Hepatic stellate cell (primary cell): Measurements from ENCODE around the gene OR2A2.
"Not testable (repeated sequence)": the region's sequence is repeated elsewhere in the genome, so short reads cannot be mapped to it uniquely, and the experiment has no call there.

Experiments used
- DNase-seq: peaks from one replicate; pipeline ENCODE4 v3.0.0; 2011; ENCODE audit warnings: low spot score

Gene OR2A2, protein sequence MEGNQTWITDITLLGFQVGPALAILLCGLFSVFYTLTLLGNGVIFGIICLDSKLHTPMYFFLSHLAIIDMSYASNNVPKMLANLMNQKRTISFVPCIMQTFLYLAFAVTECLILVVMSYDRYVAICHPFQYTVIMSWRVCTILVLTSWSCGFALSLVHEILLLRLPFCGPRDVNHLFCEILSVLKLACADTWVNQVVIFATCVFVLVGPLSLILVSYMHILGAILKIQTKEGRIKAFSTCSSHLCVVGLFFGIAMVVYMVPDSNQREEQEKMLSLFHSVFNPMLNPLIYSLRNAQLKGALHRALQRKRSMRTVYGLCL

DNA sequence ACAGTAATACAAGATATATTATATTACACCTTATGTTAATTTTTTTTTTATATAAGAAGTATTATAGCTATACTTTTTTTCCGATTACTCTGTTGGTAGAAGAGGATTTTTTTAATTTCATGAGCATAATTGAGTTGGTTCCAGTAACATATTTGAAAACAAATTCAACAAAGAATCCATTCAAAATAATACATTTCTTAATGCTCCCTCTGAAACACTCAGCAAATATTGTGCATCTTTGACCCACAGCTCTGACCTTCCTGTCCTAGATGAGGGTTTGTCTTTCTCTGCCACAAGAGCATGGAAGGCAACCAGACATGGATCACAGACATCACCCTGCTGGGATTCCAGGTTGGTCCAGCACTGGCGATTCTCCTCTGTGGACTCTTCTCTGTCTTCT lies at the start of gene OR2A2:
Gene OR2A2 (plus strand): TSS at position 301 of the 400 bp plus-strand sequence. CDS start 0 bp downstream, at position 301.
- DNase-seq: no peak

DNA sequence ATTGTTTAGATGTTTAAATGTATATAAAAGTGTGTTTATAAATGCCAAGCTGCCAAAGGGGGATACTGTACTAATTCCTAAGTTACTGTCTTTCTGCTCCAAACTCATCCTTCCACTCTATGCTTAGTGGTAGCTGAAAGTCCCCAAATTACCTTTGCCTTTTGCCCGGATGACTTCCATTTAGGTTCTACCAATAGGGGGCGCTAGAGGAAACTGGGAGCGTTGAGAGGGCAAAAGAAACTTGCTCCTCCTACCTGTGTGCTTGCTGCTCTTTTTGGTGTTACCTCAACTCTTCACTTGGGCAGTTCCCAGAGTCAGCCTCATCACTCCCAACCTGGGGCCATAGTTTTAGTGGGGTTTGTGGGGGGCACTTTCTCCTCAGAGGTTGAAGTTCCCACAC lies 45.7 kb upstream of the OR2A2 start:
- no peak for DNase-seq

DNA sequence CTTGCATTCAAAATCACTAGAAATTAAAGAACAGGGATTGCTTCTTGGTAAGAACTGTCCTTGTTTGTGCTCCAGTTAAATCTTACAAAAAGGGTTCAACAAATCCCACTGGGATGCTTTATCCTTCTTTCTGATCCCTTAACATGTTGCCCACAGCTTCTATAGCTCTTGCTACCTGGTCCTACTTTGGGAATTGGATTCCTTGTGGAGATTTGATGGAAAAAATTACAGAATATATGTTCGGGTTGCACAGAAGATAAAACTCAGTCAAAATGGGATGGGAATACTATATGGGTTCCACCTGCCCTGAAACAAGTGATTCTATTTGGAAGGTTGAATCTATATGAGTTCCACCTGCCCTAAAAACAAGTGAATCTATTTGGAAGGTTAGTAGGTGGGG lies 39.9 kb upstream of the OR2A2 start, which contains the start of gene OR2A25:
Gene OR2A25 (plus strand): TSS at position 301 of the 400 bp plus-strand sequence. CDS start 4,409 bp downstream, outside the sequence.
- no peak for DNase-seq

DNA sequence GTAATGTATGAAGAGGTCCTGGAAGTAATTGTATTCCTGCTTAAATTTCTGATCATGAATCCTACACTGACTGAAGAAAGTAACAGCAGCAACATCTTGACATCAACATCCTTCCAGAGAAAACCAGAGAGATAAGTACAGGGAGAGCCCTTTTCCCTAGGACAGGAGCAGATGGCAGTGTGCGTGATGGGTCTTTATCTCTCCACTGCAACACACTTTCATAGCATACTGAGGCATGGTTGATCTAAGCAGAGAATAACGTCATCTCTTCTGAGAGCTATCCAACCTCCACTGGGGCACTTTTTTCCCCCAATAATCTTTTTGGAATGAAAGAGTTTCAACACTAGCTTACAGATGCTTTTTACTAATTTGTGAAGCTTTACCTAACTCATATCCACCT lies 39.4 kb upstream of the OR2A2 start:
- no peak for DNase-seq

DNA sequence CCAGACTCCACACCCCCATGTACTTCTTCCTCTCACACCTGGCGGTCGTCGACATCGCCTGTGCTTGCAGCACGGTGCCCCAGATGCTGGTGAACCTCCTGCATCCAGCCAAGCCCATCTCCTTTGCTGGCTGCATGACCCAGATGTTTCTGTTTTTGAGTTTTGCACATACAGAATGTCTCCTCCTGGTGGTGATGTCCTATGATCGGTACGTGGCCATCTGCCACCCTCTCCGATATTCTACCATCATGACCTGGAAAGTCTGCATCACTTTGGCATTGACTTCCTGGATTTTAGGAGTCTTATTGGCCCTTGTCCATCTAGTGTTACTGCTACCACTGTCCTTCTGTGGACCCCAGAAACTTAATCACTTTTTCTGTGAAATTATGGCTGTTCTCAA lies 35.0 kb upstream of the OR2A2 start:
- no peak for DNase-seq

DNA sequence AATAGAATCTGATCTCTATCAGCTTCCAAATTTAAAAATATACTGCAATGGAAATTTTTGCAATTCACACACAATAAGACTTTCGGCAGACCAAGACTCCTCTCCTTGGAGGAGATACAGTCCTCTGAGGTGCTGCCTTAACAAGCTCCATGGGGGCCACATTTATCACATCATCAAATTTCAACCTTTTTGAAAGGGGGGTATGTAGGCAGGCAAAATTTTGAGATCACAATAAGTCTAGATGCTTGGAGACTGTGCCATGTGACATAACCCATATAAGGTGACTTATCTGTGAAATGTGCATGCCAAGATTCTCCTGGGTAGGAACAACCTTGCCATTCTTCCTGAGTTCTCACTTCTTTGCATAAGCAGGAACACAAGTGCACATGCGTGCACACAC lies 23.4 kb upstream of the OR2A2 start, which contains the start of gene OR2A12:
Gene OR2A12 (plus strand): TSS at position 301 of the 400 bp plus-strand sequence. CDS start 8,830 bp downstream, outside the sequence.
- DNase-seq: no peak

DNA sequence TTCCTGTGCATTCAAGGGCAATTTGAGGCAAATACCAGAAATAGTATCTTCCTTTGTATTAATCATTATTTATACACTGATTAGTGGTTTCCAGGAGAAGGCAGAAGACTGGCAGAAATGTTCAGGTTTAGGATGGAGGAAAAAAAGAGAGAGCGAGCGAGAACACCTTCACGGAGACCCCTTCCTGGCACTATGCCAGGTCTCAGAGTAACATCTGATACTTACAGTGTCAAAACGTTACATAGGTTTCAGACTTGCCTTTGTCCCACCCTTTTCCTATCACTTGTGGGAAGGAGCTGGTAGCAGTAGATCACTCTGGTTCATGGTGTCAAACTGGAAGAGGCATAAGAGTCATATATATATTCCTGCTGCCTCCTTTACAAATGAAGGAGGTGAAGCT lies 22.7 kb upstream of the OR2A2 start:
- DNase-seq: no peak

DNA sequence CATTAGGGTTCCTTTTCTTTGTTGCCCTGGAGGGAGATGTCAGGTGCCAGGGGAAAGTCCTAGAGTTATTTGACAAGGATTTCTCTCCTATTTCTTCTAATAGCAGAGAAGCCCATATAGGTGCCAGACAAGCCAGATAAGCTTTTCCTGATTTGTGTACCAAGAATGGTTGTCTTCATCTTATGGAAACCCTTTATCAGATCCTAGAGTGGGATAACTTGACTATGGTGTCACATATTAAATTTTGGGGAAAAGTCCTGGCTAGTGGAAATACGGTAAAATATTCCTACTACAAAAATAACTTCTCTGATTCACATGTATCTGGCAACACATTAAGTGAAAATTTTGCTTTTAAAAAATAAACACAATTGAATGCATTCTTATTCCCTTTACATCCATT lies 22.2 kb upstream of the OR2A2 start:
- DNase-seq: no peak

DNA sequence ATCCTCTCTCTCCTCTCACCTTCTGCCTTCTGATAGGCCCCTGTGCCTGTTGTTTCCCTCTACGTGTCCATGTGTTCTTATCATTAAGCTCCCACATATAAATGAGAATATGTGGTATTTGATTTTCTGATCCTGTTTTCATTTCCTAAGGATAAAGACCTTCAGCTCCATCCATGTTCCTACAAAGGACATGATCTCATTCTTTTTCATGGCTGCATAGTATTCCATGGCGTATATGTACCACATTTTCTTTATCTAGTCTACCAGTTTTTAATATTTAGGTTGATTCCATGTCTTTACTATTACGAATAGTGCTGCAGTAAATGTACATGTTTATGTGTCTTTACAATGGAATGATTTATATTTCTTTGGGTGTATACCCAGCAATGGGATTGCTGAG lies 18.7 kb upstream of the OR2A2 start:
- DNase-seq: no peak

DNA sequence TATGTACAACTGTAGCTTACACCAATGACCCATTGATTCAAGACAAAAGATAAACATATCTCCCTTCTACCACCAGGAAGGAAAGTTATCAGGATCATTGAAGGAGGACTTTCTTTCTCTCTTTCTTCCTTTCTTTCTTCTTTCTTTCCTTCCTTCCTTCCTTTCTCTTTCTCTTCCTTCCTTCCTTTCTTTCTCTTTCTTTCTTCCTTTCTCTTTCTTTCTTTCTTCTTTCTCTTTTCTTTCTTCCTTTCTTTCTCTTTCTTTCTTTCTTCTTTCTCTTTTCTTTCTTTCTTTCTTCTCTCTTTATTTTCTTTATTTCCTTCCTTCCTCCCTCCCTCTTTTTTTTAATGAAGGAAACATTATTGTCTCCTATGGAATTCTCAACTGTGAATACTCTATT lies 10.6 kb upstream of the OR2A2 start:
- DNase-seq: no peak

DNA sequence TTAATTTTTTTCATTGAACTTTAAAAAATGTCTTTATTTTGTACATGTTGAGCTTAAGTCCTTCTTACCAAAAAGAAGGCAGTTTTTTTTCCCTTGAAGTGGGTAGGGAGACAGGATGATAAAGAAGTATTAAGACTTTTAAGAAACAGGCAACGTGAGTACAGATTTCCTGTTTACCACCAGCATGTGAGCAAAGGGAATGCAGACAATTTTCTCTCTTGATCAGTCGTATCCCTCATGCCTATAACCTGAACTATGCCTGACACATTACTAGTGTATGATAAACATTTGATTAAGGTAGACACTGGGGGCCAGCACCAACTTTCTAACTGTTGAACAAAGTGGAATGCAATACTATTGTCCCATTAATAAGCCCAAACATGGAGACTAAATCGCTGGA lies 8.8 kb upstream of the OR2A2 start:
- DNase-seq: no peak

DNA sequence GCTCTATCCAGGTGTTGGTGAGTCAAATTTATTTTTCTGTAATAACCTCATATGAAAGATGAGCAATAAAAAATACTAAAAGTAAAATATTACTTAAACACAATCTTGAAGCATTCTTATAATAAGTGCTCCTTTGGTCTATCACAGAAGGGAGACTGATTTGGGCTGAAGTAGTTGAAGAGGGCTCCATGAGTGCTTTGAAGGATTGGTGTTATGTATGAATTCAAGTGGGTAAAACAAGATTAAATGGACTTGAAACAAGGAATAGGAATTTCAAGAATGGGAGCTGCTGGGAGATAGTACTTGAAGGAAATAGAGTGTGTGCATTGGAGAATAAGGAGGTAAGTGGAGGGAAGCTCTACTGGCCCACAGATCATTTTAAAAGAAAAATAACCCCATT lies 7.3 kb upstream of the OR2A2 start:
- no peak for DNase-seq

DNA sequence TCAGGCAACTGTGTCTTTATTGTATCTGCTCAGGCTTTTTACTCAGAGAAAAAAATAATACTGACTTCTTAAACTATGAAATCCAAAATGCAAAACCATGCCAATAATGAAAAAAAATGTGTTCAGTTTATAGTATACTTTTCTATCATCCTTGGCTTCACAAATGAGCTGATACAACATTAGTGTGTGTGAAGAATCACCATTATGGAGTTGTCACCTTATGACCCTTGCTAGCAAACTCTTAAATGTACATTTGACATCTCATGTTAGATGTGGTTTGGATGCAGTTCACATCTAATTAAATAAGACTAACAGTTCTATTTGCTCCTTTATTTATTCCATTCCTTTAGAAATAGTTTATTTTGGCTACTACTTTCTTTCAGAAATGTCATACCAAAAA lies 4.2 kb upstream of the OR2A2 start:
- no peak for DNase-seq

DNA sequence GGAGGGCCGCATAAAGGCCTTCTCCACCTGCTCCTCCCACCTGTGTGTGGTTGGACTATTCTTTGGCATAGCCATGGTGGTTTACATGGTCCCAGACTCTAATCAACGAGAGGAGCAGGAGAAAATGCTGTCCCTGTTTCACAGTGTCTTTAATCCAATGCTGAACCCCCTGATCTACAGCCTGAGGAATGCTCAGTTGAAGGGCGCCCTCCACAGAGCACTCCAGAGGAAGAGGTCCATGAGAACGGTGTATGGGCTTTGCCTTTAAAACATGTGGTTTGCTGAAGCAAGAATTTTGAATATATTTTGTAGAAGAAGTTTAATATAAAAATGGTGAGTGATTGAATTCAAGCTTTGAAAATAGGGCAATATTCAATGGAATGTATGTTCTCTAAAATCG lies 889 bp downstream of the OR2A2 start:
- no peak for DNase-seq

DNA sequence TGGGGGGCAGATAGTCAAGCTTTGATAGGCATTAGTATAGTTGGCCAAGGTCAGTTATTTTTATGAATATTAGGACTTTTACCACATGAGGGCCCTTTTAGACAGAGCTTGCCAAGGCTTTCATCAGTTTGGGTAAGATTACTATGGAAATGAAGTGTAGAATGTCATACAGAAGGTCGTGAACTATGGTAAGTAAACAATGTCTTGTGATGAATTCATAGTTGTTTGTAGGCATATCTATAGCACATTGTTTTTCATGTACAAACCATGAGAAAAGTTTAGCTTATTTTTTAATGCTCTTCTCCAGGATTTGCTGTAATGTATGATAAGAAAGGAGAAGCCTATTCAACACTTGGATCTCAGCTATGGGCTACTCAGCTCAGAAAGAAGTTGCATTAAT lies 4.3 kb downstream of the OR2A2 start:
- DNase-seq: no peak

DNA sequence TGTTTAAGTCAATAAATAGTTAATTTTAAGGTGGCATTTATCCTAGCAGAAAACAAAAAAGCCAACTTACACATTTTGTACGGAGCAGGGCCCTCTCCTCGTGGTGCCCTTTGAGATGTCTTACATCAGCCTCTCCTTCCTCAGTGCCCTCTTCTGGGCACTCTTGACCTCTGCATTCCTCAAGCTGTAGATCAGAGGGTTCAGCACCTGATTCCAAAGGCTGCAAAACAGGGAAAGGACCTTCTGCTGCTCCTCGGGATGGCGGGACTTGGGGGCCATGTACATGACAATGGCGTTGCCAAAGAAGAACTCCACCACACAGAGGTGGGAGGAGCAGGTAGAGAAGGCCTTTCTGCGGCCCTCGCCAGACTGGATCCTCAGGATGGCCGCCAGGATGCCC lies 9.0 kb downstream of the OR2A2 start:
- no peak for DNase-seq

DNA sequence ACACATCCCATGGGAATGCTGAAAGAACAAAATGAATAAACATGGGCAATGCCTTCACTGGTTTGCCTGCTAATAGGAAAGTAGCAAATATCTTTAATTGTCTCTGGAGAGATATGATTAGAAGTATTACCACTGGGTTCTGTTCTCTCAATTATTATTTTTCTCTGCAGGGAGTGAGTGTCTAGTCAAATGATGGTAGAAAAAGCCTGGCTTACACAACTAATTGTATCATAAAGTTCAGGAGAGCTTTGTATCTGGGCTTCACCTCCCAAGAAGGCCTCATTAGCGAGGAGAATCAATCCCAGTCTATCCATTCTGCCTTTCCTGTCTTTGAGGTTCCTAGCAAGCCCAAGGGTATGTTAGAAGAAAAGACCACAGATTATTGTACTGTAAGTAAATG lies 13.5 kb downstream of the OR2A2 start, which contains the start of gene OR2A14:
Gene OR2A14 (plus strand): TSS at position 301 of the 400 bp plus-strand sequence. CDS start 5,937 bp downstream, outside the sequence.
- no peak for DNase-seq

DNA sequence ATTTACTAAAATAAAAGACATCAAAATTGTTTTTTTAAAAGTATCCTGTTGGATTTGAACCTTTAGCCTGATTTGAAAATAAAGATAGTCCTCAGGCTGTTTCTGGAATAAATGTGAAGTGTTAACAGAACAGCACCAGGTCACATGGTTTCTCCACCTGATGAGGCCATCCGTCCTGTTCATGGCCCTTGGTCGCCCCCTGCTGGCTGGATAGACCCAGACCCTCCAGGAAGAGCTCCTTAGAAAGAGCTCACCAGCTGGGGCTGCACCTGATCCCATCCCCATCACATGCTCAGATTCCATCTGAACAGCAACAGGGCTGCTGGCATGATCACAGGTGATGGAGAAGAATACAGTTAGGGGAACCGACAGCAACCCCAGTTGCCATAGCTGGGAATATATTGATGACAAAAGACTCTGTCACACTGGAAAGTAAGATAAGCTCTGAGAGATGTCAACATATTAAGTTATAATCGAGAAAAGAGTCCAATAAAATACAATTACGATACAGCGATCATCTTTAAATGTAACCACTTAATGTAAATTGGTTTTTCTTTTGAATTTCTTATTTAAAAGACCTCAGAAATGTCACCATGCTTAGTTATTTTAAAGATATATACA lies 18.4 kb downstream of the OR2A2 start:
- peak; percentile 61 for DNase-seq

DNA sequence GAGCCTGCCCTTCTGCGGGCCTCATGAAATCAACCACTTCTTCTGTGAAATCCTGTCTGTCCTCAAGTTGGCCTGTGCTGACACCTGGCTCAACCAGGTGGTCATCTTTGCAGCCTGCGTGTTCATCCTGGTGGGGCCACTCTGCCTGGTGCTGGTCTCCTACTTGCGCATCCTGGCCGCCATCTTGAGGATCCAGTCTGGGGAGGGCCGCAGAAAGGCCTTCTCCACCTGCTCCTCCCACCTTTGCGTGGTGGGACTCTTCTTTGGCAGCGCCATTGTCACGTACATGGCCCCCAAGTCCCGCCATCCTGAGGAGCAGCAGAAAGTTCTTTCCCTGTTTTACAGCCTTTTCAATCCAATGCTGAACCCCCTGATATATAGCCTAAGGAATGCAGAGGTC lies 20.2 kb downstream of the OR2A2 start:
- DNase-seq: not testable (repeated sequence)

DNA sequence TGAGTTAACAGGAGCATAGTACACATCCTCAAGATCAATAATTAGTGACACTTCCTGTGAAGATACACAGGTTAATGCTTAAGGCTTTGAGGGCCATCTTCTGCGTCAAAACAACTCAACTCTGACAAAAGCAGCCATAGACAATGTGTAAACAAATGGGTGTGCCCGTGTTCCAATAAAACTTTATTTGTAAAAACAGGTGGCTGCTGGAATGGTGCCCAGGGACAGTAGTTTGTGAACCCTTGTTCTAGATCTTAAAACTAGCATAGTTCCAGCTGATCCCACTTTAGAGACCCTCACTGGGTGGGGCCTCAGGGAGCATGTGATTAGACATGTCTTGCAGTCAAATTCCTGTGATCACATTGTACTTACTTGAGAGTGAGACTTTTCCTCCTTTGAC lies 21.3 kb downstream of the OR2A2 start:
- no peak for DNase-seq

DNA sequence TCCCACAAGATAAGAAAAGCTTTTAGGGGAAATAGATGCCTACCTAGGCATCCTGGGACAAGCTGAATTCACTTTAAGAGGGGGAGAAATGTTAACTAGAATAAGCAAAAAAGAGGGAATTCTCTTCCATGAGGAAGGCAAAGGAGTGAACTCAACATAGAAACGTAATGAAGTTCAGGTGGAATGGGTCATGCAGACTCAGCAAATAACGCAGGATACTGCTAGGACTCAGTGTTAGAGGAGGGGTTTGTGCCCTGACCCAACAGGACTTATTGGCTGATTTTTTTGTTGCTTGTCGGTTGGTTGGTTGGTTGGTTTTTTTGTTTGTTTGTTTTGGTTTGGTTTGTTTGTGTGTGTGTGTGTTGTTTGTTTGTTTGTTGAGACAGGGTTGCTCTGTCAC lies 22.9 kb downstream of the OR2A2 start:
- no peak for DNase-seq

DNA sequence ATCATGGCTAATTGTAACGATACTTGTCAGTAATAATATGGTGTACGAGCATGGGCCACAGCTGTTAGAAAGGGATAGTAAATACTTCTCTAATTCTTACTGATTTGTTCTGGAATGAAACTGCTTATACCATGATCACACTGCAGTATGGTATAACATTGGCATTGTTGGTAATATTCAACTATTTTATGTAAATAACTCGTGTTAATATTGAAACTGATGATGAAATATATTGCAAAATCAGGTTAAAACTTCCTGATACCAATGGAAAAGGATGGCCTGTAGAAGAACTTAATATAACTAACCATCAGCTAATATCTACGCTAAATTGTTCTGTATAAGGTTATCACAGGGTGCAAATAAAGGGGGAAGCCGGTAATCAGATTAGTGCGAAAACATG lies 23.9 kb downstream of the OR2A2 start:
- DNase-seq: no peak

DNA sequence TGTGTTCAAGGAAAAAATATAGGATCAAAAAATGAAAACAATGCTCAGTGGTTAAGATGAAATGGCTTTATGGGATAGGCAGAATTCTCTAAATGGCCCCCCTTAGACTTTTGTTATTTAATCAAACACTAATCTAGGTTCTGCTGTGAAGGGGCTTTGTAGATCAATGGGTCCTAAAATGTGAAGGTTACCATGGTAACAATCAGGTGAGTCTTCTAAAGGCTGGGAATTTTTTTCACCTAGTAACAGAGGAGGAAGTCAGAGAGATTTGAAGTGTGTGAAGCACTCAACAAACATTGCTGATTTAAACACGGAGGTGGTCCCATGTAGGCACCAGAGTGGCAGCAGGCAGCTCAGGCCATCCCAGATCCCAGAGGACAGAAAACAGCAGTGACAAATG lies 24.7 kb downstream of the OR2A2 start:
- no peak for DNase-seq

DNA sequence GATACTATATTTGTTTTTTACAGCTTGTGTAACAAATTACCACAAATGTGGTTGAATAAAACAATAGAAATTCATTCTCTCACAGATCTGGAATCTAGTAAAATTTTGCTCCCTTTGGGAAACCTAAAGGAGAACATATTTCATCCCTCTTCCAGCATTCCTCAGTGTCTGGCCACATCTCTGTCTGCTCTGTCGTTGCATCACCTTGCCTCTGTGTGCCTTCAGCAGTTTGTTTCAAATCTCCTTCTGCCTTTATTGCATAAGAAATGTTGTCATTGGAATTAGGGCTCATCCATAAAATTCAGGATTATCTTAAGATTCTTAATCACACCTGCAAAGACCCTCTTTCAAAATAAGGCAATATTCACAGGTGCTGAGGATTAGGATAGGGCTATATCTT lies 28.1 kb downstream of the OR2A2 start:
- no peak for DNase-seq
